Neural cell (in vitro differentiated cells): ENCODE data around the gene GPR33.
"Not testable (repeated sequence)": the region's sequence is repeated elsewhere in the genome, so short reads cannot be mapped to it uniquely, and the experiment has no call there.

Source experiments
- EP300 ChIP-seq: fragments of 450-650 bp; conservative IDR thresholded peaks from 2 replicates; pipeline ENCODE4 v1.6.1; 2014; ENCODE audit warnings: antibody characterized with exemption, mild to moderate bottlenecking, moderate library complexity; ENCODE audit not compliant: poor library complexity, severe bottlenecking
- TF ChIP-seq, protein P1 (sequence below): fragments of 450-650 bp; IDR thresholded peaks from 2 replicates; pipeline ENCODE4 v1.5.1; 2014; ENCODE audit warnings: antibody characterized with exemption, mild to moderate bottlenecking, moderate library complexity; ENCODE audit not compliant: poor library complexity, severe bottlenecking

DNA sequence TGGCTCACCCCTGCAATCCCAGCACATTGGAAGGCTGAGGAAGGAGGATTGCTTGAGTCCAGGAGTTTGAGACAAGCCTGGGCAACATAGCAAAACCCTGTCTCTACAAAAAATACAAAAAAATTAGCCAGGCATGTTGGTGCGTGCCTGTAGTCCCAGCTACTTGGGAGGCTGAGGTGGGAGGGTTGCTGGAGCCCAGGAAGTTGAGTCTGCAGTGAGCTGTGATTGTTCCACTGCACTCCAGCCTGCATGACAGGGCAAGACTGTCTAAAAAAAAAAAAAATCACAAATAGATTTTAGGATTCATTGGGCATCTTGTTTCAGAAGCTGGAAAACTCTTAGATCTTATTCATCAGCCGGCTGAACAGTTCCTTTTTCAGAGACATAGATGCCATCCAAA lies 25.4 kb downstream of the GPR33 start:
- not testable (repeated sequence) for TF ChIP-seq EP300
- TF ChIP-seq, protein P1, sequence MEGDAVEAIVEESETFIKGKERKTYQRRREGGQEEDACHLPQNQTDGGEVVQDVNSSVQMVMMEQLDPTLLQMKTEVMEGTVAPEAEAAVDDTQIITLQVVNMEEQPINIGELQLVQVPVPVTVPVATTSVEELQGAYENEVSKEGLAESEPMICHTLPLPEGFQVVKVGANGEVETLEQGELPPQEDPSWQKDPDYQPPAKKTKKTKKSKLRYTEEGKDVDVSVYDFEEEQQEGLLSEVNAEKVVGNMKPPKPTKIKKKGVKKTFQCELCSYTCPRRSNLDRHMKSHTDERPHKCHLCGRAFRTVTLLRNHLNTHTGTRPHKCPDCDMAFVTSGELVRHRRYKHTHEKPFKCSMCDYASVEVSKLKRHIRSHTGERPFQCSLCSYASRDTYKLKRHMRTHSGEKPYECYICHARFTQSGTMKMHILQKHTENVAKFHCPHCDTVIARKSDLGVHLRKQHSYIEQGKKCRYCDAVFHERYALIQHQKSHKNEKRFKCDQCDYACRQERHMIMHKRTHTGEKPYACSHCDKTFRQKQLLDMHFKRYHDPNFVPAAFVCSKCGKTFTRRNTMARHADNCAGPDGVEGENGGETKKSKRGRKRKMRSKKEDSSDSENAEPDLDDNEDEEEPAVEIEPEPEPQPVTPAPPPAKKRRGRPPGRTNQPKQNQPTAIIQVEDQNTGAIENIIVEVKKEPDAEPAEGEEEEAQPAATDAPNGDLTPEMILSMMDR: not testable (repeated sequence)
